HG02973 (cell line): ENCODE measurements around the gene BRI3BP.
"Not testable (repeated sequence)": the region's sequence is repeated elsewhere in the genome, so short reads cannot be mapped to it uniquely, and the experiment has no call there.

ENCODE experiments used
- ATAC-seq: cut with Tn5 transposase; IDR thresholded peaks from one replicate; pipeline ENCODE4 v1.9.1; 2021; ENCODE audit warnings: moderate library complexity; ENCODE audit not compliant: unreplicated experiment

The BRI3BP gene

GRCh38 chr12:124971603-124972002 lies 21.8 kb upstream of the BRI3BP start:
- ATAC-seq, result no peak

DNA sequence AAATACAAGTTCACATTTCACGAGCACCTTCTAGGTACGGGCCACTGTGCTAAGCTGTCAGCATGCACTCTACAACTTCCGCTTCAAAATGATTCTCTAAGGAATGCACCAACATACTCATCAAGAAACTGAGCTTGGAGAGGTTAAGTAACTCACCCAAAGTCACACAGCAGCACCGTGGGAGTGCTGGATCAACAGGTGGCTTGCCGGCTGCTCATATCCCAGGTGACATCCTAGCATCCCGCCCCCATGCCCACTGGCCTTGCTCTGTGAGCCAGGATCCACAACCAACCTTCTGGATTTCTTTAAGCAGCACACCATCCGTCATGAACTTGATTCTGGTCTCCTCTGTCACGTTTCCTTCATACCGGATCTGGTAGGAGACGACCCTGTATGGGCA lies 21.2 kb upstream of the BRI3BP start:
- no peak for ATAC-seq

DNA sequence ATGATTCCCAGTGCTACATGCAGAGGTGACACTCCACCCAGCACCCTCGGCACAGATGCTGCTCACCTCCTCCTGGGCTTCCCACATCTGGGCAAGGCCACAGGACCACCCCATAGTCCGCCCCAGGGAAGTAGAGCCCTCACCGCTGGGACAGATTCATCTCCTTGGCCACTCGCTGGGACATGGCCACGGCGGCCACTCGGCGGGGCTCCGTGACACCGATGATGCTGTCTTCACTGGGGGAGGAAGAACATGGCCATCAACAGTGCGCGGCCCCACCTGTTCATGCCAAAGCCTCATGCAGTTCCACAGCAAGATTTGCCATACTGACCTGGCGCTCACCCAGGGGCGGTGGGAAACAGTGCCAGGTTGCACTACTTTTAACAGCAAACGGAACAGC lies 18.2 kb upstream of the BRI3BP start:
- no peak for ATAC-seq

GRCh38 chr12:124976999-124977398 lies 16.4 kb upstream of the BRI3BP start:
- no peak for ATAC-seq

- ATAC-seq, result no peak
These were observed 13.9 kb upstream of the BRI3BP start for GRCh38 chr12:124979568-124979967.

DNA sequence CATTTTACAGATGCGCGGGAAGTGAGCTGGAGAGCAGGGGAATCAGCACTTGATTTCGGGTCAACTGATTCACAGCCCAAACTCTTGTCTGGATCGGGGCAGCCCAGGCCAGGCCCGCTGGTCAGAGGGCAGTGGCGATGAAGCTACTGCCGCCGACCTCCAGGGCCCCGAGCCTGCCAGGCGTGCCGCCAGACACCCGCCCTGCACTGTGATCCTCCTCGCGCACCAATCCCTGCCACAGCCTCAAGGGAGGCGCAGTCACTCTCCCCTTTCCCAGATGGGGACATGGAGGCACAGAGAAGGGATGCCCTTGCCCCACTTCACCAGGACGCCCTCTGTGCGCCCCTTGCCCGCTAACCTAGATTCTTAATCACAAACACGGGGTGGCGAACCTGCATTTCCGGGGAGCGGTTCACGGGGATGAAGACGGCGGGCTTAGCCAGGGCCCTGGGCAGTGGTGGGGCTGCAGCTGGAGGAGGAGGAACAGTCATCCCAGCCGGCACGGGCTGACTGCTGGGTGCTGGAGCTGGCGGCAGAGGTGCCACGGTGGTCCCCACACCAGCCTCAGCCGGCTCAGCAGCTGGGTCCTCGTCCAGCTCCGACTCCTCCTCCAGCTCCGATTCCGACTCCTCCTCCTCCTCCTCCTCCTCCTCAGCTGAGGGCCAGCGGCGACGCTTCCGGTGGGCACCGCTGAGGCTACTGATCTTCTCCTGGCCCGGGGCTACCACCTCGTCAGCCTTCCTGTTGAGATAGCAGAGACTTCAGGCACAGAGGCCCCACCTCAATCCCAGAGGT lies 13.2 kb upstream of the BRI3BP start:
- ATAC-seq, result no peak

GRCh38 chr12:124986876-124987275 lies 6.6 kb upstream of the BRI3BP start:
- not testable (repeated sequence) for ATAC-seq

- peak; percentile 42 for ATAC-seq
These were observed 395 bp upstream of the BRI3BP start for GRCh38 chr12:124992874-124993625.

DNA sequence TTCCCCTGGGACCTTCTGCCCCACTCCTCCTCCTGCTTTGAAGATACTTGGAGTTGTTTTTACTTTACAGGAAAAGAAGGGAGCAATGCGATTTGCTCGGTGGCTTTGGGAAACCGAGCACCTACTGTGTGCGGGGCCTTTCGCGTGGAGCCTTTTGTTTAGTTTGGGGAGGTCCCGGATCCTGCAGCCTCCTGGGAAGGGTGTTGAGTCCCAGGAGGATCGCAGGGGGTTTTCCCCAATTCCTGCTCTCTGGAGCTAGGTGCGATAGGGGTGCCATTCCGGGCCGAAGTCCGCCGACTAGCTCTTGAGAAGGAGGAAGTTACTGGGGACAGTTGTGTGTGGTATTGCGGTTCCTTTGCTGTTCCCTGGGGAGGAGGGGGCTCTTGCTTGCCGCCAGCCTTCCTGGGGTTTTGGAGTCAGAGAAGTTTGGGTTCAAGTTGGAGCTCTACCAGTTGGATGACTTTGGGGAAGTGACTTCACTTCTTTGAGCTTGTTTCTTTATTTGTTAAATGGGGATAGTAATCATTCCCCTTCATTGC lies 1.1 kb downstream of the BRI3BP start:
- no peak for ATAC-seq

DNA sequence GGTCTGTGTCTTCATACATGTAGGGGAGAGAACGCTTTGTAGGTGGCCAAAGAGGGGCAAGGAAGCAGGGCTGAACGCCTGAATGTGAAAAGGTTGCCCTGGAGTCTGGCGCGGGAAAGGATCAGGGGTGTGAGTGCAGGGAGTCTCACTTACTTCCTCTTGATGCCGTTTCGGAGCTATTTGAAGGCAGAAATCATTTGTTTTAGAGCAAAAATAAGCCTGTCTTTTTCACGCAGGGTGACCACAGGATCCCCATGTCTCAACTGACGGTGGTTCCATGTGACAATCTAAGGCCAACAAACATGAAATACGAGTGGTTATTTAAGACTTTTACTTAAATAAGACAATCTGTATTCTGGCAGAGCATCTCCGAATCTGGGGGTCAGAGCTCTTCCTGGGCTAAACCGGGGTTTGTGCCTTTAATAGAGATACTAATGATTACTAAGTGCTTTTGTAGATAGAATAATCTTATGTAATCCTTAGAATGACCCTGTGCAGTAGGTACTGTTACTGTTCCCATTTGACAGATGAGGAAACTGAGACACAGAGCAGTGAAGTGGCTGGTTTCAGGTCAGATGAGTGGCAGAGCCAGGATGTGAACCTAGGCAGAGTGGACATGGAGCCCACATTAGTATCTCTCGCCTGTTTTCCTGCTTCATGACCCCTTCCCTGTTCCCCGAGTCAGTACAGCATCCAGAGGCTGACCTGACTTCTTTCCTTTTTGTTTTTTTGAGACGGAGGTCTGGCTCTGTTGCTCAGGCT lies 1.9 kb downstream of the BRI3BP start:
- no peak for ATAC-seq

DNA sequence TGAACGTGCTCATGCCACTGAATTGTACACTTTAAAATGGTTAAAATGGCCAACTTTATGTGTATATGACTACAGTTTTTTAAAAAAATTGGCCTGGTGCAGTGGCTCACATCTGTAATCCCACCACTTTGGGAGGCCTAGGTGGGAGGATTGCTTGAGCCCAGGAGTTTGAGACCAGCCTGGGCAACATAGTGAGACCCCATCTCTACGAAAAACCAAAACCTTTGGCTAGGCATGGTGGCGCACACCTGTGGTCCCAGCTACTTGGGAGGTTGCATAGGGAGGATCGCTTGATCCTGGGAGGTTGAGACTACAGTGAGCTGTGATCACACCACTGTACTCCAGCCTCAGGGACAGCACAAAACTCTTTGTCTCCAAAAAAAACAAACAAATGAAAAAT lies 5.3 kb downstream of the BRI3BP start:
- ATAC-seq, result no peak

DNA sequence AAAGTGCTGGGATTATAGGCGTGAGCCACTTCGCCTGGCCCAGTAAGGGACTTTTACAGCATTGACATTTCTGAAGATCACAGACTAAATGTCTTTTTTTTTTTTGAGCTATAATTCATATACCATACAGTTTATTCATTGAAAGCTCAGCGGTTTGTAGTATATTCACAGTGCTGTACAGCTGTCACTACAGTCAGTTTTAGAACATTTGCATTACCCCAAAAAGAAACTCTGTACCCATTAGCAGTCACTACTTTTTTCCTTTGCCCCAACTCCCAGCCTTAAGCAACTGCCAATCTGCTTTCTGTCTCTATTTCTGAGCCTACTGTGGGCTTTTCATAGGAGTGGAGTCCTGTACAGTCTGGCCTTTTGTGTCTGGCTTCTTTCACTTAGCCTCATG lies 8.2 kb downstream of the BRI3BP start:
- no peak for ATAC-seq

DNA sequence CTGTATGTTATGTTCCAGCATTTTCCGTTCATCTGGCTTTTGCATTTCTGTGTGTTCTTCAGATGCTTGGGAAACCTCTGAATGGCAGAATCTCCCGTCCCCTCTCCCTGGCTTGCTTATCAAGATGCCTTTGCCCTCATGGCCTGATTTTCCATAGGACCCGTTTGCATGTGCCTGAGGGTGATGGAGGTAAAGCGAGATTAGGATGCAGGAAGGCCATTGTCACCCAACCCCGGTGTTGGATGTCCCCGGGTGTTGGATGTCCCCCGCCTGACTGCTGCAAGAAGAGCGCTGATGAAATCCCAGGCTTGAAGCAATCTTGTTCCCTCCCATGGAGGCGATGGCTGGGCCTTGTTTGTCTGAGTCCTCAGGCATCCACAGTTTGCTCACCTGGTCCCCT lies 9.6 kb downstream of the BRI3BP start:
- ATAC-seq, result no peak

- no peak for ATAC-seq
These were observed 11.2 kb downstream of the BRI3BP start for GRCh38 chr12:125004621-125005020.

DNA sequence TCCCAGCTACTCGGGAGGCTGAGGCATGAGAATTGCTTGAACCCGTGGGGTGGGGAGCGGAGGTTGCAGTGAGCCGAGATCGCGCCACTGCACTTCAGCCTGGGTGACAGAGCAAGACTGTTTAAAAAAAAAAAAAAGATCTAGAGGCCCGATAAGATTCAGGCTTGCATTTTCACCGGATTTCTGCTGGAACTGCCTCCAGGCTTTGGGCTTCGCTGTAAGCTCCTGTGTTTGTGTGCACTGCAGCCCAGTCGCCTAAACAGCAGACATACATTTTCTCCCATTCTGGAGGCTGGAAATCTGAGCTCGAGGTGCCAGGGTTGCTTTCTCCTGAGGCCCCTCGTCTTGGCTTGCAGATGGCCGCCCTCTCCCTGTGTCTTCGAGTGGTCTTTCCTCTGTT lies 12.2 kb downstream of the BRI3BP start:
- ATAC-seq, result no peak

- ATAC-seq, result no peak
These were observed 12.9 kb downstream of the BRI3BP start for GRCh38 chr12:125006365-125006764.

- no peak for ATAC-seq
These were observed 20.5 kb downstream of the BRI3BP start for GRCh38 chr12:125013816-125014442.

DNA sequence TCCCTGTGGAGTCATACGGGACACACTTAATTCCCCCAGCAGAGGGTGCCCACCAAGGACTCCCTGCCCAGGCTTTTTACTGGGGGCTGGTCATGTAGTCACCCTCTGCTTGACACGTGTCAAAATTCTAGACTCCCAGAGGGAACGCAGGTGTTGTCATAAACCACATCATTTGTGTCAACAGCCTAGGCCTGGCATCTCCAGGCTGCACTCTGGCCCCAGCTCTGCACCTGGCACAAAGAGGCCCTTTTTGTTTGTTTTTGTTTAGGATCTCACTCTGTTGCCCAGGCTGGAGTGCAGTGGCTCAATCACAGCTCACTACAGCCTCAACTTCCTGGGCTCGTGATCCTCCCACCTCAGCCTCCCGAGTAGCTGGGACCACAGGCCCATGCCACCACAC lies 21.1 kb downstream of the BRI3BP start:
- ATAC-seq, result no peak

DNA sequence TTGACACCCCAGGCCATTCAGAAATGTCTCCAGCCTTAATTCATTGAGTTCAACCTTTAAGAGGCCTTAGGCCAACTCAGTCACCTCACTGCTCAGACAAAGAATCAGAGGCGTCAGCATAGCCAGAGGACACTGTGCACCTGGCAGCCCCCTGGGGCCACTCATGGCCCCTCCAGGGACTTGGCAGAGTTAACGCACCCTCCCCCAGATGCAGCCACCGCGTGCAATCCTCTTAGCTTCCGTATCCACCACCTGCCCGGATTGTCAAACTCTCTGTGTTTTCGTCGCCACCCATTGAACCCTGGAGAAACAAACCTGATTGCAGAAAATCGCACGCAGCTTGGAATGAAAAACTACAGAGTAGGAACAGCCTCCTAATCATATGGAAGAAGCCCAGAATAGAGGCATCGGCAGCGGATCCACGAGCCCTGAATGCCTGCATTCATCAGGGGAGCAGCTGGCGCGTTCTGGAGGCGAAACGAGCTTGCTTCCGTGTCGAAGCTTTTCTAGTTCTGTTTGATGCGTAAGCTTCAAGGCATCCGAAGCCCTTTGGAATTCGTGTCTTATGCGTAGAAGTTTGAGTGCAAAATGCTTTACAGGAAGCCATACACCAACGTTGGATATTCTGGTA lies 22.4 kb downstream of the BRI3BP start:
- no peak for ATAC-seq

DNA sequence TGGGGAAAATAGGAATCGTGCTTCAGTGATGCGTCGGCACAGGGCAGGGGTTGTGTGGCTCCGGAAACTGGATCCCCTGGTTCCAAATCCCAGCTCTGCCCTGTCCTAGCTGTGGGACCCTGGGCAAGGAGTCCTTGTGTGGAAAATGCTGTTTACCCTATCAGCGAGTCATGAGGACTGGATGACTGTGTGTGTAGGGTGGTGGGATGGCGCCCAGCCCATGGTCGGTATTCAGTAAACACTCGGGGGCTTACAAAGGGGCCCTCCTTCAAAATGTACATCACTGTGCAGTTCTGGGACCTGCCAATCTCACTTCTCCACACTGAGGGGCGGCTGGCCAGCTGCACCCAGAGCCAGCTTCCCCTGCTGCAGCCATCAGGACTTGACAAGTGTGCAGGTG lies 24.4 kb downstream of the BRI3BP start:
- no peak for ATAC-seq

- no peak for ATAC-seq
These were observed 24.9 kb downstream of the BRI3BP start for GRCh38 chr12:125018356-125018755.
